HTERT RPE-1 (cell line): ENCODE measurements around the gene FRS2.

Source experiments
- in situ Hi-C: fragments of 300-500 bp; cut with MboI; formaldehyde crosslinking; loops from 4 replicates; pipeline ENCODE4 v1.14.3; 2020; ENCODE audit warnings: low sequenced_read_pairs

Gene FRS2

GRCh38 chr12:69464428-69464827 lies 5.8 kb upstream of the FRS2 start:
- in situ Hi-C loops: no loop called here

DNA sequence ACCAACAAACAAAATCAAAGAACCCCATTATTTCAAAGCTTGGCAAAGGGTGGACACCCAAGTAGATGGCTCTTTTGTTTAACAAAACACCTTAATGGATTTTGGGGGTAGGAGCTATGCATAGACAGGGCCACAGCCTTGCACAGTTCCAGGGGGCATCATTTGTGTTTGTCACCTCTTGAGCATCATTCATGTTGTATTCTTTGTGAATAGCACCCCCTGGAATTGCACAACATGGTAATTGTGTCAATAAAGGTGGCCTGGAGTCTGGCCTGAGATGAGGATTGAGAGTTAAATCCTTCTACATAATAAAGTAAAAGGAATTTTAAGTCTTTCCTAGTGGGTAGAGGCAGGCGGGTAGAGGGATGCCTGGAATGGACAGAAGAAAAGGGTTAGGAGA lies 3.3 kb upstream of the FRS2 start:
- in situ Hi-C loops: no loop called here

DNA sequence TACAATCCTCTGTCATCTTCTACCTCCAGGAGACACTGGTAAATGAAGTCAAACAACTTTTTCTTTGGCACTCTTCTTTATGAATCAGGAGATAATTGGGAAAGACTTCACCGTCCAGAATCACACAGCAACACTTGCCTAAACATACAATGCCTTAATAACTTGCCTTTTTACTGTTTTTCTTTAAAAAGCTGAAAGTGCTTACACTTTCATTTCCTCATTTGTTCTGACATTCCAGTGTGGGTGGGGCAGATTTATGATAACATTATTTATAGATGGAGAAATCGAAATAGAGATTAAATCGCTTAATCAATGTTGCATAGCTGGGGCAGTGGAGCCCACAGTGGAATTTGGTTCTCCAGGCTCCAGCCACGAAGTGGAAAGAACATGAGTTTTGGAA lies 2.8 kb upstream of the FRS2 start:
- in situ Hi-C loops: no loop called here

- in situ Hi-C loops: no loop called here
Measured at GRCh38 chr12:69468237-69469026, 1.8 kb upstream of the FRS2 start.

- in situ Hi-C loops: no loop called here
Measured at GRCh38 chr12:69469854-69470188, 367 bp upstream of the FRS2 start.

DNA sequence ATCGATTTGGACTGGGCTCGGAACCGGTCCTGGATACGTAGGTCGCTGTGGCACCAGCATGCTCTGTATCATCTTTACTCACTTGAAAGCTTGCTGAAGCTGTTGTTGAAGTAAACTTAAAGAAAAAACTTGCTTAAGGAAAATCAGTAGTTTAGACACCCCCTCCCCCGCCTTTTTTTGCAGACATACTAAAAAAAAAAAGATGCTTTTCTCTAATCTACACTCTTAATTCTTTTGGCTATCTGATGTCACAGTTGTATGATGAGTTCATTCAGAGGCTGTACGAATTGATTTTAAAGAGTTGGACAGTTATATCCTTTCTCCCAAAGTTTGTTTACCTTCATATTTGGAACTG lies 865 bp downstream of the FRS2 start:
- in situ Hi-C loops: no loop called here

GRCh38 chr12:69471667-69472385 lies 1.6 kb downstream of the FRS2 start:
- in situ Hi-C loops: no loop called here

DNA sequence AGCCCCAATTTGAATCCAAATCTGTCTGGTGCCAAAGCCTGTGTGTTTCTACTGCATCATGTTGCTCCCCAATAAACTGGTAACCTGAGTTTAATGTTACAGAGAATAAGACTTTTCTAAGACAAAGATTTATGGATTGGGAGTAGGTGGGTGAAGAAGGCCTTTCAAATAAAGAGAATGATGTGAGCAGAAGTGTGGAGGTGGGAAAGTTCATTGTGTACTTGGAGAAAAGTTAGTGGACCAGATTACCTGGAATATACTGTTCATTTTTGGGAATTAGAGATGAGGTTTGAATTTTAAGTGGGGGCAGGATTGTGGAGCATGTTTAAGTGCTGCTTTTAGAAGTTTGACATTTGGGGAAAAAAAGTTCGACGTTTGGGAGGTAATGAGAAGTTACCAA lies 3.1 kb downstream of the FRS2 start:
- in situ Hi-C loops: no loop called here

- in situ Hi-C loops: no loop called here
Measured at GRCh38 chr12:69474456-69474855, 4.3 kb downstream of the FRS2 start.

- in situ Hi-C loops: no loop called here
Measured at GRCh38 chr12:69475237-69475975, 5.2 kb downstream of the FRS2 start.

- in situ Hi-C loops: no loop called here
Measured at GRCh38 chr12:69476276-69477017, 6.3 kb downstream of the FRS2 start.

DNA sequence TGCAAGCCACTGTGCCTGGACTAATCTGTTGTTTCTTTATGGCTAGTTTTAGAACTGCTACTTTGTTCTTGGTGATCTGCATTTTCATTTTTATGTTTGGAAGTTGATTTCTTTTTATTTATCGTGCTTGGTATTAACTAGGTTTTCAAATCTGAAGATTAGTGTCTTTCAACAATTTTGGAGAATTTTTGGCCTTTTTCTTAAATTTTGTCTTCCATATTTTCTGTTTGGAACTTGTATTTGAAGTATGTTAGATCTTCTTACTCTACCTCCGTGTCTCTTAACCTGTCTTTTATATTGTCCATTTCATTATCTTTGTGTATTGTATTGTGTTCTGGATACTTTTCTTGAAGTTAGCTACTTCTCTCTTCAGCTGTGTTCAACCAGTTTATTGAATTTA lies 9.5 kb downstream of the FRS2 start:
- in situ Hi-C loops: no loop called here

DNA sequence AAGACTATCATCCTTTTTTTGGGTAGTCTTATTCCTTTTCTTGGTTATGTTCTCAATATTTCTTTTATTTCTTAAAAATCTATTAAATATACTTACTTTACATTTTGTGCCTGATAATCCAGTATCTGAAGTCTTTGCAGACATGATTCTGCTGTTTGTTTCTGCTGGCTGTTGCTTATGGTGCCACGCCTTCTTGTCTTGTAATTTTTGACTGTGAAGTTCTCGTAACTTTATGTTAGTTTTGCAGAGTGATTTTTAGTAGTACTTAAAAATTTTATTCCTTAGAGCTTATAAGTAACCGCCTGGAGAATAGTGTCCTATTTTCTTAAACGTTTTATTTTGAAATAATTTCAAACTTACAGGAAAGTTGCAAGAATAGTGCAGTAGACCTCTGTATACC lies 10.5 kb downstream of the FRS2 start:
- in situ Hi-C loops: no loop called here

DNA sequence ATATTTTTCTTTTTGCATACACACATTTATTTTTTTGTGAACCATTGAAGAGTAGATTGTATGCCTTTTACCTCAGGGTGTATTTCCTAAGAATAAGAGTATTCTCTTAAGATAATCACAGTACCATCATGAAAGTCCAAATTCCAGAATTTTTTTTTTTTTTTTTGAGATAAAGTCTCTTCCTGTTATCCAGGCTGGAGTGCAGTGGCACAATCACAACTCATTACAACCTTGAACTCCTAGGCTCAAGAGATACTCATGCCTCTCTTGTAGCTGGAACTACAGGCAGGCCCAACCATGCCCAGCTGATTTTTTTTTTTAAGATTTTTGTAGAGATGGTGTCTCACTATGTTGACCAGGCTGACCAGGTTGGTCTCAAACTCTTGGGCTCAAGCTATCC lies 10.9 kb downstream of the FRS2 start:
- in situ Hi-C loops: no loop called here

GRCh38 chr12:69483700-69484099 lies 13.5 kb downstream of the FRS2 start:
- in situ Hi-C loops: no loop called here

DNA sequence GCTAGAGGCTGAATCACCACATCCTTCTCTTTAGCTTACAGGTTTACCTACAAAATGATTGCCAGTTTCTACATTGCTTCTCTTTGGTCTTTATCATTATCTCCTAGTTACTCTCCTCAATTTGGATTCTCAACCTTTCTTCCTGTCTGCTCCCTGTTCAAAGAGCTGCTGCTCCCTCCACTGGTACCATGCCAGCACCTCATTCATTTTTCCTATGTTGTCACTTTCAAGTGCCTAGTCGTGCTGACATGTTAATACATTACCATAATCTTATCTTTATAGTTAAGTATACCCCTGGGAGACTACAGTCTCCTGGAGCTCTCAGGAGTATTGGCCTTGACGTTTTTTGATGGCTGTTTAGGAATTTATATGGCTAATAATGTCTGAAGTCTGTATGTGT lies 14.2 kb downstream of the FRS2 start:
- in situ Hi-C loops: no loop called here

DNA sequence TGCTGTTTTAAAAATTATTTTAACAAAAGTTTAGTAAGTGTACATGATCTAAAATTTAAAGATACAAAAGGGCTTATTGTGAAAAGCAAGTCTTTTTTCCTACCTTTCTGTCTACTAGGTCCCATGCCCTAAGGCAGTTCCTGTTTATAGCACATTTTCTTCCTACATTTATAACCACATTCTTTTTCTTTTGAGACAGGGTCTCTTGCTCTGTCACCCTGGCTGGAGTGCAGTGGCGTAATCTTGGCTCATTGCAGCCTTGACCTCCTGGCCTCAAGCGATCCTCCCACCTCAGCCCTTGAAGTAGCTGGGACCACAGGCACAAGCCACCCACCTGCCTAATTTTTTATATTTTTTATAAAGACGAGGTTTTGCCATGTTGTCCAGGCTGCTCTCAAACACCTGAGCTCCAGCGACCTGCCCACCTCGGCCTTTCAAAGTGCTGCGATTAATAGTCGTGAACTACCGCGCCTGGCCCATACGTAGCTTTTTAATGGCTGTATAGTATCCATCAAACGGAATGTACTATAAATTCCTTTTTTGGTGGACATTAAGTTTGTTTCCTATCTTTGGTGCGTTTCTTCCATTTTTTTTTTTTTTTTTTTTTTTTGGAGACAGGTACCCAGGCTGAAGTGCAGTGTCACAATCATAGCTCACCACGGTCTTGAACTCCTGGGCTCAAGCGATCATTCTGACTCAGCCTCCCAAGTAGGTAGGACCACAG lies 20.9 kb downstream of the FRS2 start:
- in situ Hi-C loops: no loop called here

- in situ Hi-C loops: no loop called here
Measured at GRCh38 chr12:69492739-69493138, 22.6 kb downstream of the FRS2 start.

DNA sequence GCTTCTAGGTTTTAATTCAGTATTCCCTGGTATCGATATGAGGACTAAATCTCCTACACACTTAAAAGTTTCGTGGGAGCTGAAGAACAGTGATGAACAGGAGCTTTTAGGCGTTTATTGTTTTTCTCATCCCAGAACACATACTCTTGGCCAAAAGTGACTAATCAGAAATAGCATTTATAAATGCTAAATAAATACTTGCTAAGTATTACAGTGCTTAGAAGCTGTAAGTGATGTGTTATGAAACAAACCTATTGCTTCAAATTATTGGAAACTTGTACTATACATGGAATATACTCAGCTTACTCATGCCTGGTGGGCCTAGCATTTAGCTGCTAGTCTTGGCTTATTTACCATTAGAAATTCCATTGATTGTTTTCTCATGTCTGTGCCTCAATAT lies 24.9 kb downstream of the FRS2 start:
- in situ Hi-C loops: no loop called here

GRCh38 chr12:69497308-69498026 lies 27.3 kb downstream of the FRS2 start:
- in situ Hi-C loops: no loop called here
